Endothelial cell of umbilical vein (primary cell): ENCODE results near the gene HMGXB4.

Experiments used
- POLR2A ChIP-seq: IDR thresholded peaks from 2 replicates; pipeline ENCODE4 v1.6.1; 2012; ENCODE audit warnings: low read depth, mild to moderate bottlenecking, control low read depth, low read length
- POLR2AphosphoS5 ChIP-seq: IDR thresholded peaks from 2 replicates; pipeline ENCODE4 v1.6.1; 2012; ENCODE audit warnings: low read depth, mild to moderate bottlenecking, control low read depth, low read length, moderate library complexity; ENCODE audit not compliant: insufficient read depth
- TF ChIP-seq, protein P1 (sequence below): IDR thresholded peaks from 2 replicates; pipeline ENCODE4 v1.6.1; 2011; ENCODE audit not compliant: insufficient read depth, insufficient read length
- TF ChIP-seq, protein P2 (sequence below), 2 donors: IDR thresholded peaks; 1 replicate in 1 of 2; 2 replicates in 1 of 2; pipeline ENCODE4 v1.5.1; 2011; ENCODE audit warnings: low read length in 2 of 2, mild to moderate bottlenecking in 2 of 2, moderate library complexity in 2 of 2, control low read depth in 1 of 2, inconsistent platforms in 1 of 2, low read depth in 1 of 2; ENCODE audit not compliant: insufficient read depth in 1 of 2; ENCODE audit errors: extremely low read depth in 1 of 2

DNA sequence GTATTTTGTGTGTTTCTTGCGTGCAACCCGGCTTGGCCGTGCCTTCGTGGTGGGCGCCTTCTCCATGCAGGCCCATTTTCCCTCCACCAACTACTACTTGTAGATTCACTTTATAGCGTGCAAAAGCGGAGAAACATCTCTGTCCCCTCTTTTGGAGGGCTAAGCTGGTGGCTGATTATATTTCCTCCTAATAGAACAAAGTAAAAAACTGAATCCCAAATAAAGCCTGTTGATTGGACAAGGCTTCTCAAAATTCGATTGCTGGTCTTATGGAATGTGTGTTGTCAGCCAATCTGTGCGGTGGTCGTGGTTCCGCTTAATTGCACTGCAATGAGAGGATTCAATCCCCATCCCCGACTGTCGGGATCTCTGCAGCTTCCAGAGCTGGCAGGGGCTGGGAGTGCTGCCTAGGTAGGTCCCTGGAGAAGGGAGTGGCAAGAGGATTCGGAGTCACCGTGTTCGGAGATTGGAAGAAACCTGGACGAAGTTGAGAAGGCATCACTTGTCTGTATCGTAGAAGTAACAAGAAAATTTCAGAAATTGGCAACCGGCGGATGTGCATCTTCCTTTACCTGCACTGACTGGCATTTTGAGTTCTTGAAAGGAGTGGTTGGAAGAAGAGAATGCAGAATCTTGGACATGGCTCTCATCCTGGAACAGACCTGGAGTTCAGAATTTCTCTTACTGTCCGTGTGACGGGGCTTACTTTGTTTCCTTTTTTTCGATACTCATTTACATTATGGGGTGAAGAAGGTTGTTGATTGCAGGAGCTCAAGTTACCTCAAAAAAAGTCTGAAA is 1.1 kb downstream of the HMGXB4 start:
- TF ChIP-seq, protein P1, sequence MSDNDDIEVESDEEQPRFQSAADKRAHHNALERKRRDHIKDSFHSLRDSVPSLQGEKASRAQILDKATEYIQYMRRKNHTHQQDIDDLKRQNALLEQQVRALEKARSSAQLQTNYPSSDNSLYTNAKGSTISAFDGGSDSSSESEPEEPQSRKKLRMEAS: no peak
- TF ChIP-seq POLR2A (no peak), POLR2AphosphoS5 (no peak)
- TF ChIP-seq, protein P2, sequence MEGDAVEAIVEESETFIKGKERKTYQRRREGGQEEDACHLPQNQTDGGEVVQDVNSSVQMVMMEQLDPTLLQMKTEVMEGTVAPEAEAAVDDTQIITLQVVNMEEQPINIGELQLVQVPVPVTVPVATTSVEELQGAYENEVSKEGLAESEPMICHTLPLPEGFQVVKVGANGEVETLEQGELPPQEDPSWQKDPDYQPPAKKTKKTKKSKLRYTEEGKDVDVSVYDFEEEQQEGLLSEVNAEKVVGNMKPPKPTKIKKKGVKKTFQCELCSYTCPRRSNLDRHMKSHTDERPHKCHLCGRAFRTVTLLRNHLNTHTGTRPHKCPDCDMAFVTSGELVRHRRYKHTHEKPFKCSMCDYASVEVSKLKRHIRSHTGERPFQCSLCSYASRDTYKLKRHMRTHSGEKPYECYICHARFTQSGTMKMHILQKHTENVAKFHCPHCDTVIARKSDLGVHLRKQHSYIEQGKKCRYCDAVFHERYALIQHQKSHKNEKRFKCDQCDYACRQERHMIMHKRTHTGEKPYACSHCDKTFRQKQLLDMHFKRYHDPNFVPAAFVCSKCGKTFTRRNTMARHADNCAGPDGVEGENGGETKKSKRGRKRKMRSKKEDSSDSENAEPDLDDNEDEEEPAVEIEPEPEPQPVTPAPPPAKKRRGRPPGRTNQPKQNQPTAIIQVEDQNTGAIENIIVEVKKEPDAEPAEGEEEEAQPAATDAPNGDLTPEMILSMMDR (IDR thresholded peaks at IDR 0.05; ENCODE audit: extremely low read depth in 1 of 2, insufficient read depth in 1 of 2, low read depth in 1 of 2, low read length in 2 of 2): no peak
